GM21360 (cell line): Measurements from ENCODE around the gene NKAIN2.
"Not testable (repeated sequence)": the region's sequence is repeated elsewhere in the genome, so short reads cannot be mapped to it uniquely, and the experiment has no call there.

ENCODE experiments used
- ATAC-seq: cut with Tn5 transposase; IDR thresholded peaks from one replicate; pipeline ENCODE4 v1.9.1; 2021; ENCODE audit warnings: mild to moderate bottlenecking, moderate library complexity; ENCODE audit not compliant: unreplicated experiment

Gene NKAIN2

DNA sequence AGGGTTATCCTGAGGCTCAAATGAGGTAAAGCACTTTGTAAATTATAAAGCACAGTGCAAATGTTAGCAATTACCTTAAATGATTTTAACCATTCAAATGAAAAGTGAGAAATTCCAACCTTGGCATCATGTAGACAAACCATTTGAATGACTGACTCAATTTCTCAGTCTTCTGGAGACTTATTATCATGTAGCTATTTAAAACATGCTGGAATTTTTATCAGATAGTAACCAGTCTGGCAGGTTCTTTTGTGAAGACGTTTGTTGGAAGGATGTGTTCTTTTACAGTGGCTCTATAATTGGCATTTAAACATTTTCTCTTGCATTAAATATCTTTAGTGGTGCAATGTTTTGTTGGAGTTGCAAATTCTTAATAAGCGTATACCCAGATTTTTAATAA, 386.6 kb downstream of the NKAIN2 start:
- no peak for ATAC-seq

DNA sequence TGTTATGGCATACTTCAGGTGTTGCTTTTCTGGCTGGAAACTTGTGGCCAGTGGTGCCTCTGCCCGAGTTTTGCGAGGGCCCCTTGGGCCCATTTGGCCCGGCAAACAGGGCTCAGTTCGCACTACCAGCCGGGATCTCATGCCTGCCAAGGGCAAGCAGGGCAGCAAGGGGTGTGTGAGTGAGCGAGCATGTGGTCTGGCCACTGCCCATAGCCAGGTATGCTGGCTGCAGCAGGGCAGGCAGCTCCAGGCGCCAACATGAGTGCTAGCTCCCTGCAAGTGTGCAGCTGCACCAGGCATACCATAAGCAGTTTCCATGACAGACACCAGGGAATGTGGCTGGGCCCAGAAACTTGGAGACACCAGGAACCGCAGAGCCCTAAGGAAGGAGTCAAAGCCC, 389.5 kb downstream of the NKAIN2 start:
- no peak for ATAC-seq

DNA sequence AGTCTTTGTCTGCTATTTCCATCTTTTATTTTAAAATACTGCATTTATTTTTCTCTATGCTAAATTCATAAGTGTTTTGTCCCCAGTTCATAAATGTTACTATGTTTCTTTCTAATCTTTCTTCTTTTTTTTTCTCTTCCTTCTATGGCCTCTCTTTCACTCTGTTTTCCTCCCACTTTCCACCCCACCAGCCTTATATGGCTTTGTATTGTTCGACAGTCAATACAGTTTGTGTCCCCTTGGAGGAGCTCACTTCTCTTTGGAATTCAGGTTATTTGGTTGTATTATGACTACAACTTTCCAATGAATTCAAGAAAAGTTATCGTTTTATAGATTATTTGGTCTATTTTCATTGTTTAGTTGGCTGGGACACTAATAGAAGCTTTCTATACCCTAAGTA, 393.5 kb downstream of the NKAIN2 start:
- no peak for ATAC-seq

DNA sequence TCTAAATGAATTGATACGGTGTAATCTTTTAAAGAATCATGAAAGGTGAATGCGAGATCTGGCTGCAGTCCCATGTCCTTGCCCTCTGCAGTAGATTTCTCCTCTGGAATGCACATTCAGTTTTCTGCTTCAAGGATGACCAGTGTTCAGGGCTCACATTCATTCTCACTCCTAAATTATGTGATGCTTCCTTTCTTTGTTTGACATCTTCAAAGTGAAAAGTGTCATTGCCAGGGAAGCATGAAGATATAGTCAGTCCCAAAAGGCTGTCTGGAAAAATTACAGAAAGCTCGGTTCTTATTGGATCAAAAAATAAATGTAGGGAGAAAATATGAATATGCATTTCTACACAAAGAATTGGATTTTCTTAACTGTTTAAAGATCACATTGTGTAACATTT, 395.6 kb downstream of the NKAIN2 start:
- ATAC-seq, result no peak

DNA sequence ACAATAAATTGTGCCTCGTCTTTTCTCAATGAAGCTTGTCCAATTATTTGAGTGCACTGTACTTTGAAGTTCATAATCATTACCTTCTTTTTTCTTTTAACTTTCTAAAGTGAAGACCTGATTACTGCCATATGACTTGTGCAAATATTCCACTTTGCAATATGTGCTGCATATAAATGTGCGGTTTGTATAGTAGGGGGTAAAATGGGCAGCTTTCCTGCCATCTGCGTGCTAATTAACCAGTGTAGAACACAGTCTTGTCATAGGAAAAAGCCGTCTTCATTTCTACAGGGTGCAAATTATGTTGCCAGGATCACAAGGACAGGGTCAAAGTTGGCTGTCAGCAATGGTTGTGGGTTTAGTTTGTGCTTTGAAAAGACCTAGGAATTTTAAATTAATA, 397.0 kb downstream of the NKAIN2 start:
- ATAC-seq, result no peak

DNA sequence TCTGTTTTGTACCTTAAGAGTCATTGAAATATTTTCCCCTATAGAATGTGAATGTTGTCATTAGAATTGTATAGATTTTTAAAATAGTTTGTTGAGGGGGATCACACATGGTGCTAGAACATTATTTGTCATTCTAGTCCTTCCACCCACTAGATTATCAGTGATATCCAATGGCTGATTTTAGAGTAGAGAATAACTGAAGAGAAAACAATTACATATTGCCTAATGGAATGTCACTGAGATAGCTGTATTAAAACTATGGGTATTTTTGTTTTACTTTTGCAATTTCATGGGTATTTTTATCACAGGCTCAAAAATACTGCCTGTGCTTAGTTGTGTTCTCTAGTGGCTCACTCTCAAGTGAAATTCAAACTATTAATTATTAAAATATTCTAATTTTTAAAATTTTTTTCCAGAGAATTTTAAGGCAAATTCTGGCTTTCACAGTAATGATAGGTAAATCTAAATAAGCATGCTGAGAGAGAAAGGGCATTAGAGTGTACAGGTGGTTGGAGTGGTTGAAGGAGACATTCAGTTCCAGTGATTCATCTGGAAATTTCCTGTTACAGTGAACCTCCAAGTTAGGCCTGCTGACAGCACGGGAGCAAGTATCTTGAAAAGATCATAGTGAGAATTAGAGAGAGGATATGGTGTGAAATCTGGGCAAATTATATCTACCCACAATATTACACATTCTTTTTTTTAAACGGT, 399.6 kb downstream of the NKAIN2 start:
- no peak for ATAC-seq

DNA sequence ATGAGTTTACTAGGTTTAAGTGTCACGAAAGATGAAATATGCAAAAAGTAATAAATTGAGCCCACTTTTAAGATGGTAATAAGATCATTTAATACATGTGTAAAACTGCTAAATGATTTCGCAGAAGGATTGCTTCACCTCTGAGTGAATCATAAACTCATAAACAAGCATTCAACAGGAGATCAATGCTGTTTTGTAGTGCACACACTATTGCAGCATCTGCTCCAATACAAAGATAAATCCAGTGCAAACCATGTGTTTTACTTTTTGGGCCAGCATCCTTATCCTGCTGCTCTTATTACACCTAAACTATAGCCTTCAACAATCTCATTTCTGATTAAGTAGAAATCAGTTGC, 400.1 kb downstream of the NKAIN2 start:
- no peak for ATAC-seq

DNA sequence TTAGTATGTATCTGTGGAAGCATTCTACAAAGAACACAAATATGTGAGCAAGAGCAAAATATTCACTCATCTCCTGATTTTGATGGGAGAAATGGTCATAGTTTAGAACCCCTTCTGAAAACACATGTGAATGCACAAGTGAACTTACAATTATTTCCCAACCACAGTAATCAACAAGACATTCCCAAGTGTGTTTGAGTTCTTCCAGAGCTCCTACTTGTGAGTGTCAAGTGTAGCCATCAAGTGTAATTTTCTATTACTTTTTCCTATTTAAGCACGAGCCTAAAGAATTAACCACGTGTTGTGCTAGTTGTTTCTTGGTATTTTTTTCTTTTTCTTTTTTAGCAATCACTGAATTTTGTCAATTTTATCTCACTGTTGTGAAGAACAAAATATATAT, 402.3 kb downstream of the NKAIN2 start:
- no peak for ATAC-seq

DNA sequence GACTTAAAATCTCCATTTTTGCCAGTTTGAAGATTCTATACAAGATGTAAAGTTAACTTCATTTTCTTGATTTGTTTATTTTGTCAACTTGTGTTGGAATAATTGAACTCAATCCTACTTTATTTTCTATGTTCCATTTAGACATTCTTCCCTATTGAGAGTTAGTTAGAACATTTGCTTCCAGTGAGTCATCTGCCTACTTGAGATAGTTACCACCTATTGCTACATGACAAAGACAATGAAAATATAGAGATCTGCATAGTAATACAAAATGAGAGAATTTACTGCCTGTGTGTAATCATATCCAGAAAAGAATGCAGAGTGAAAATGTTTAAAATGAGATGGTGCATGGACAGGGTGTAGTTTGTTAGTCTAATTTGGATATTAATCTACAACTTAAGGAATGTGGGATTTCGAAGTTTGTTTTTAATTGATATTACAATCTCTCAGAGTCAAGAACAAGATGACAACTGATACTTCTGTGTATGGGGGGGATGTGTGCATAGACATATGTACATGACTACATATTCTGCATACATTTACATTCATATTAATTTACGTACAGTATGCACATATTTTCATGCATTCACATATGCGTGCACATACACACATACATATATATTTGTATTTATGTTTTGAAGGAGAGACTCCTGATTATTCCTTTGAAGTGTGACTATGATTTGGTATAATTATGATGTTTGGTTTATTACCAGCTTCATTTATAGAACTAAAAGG, 420.1 kb downstream of the NKAIN2 start:
- no peak for ATAC-seq

DNA sequence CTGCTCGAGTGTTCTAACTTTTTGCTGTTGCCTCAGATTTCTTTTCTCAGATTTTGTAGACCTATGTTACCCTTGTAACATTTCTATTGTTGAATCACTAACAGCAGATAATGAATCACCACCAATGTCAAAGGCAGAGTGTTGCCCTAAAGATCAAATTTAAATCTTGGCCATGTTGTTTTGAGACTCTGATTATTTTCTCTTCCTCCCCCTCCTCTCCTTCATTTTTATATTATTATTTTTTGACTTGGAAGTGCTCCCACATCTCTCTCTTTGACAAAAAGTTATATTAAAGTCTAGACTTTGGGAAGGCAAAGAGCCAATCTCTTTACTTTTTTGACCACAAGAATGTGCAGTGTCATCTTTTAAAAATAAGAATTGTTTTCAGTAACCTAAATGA, 422.7 kb downstream of the NKAIN2 start:
- ATAC-seq, result no peak

DNA sequence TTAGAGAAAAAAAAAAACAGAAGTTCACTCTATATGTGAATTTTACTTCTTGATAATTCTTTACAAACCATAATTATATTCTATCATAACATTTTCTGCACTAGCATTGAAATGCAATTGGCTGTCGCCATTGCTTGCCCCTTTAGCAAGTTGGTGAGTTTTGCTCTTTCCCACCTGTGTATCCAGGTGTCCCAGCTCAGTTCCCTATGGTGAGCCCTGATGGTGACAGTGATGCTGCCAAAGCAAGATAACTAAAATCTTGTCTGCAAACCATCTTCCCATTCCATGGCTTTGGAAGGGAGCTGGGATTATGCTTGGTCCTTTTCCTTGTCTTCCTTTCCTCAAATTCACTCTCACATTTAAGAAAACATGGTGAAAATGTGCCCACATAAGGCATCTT, 429.6 kb downstream of the NKAIN2 start:
- ATAC-seq, result no peak

DNA sequence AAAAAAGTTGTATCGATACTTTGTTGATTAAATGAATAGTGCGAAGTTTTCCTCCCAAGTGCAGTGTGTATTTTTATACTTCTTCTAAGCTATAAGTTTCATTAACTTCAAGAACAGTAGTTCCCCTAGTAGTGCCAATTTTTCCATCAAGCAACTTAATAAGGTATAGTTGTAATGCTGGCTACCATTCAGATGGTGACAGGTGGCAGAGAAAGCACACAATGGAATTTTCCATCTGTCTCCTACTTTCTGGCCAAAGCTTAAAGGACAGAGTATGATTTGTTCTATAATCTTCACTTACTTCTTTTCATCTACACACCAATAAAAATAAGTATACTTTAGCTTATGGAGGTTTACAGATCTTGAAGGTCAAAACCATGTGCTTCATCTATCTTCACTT, 431.1 kb downstream of the NKAIN2 start:
- no peak for ATAC-seq

DNA sequence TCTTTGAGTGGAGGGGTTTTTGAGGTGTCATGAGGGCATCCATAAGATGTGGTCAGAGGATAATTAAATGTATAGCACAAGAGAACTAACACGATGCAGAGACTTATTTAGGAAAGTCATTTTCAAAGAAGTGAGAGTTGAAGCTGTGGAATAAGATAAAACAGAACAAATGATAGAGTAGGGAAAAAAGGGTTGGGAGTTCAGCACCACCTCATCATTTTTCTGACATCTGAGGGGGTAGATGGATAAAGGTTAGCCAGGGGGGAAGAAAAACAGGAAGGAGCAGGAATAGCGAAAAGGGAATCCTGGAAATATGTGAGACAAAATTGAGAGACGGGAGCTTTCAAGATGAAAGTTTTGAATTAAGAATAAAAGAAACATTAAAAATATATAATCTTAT, 434.2 kb downstream of the NKAIN2 start:
- ATAC-seq, result no peak

DNA sequence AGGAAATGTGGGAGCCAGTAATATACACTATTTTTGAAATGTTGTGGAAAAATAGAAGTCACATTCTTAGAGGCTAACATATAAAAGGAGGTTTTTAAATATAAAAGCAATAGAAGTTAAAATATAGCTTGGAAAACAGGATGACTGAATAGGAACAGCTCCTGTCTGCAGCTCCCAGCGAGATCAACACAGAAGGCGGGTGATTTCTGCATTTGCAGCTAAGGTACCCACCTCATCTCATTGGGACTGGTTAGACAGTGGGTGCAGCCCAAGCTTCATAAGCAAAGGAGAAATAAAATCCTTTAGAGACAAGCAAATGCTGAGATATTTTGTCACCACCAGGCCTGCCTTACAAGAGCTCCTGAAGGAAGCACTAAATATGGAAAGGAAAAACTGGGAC, 434.7 kb downstream of the NKAIN2 start:
- not testable (repeated sequence) for ATAC-seq

DNA sequence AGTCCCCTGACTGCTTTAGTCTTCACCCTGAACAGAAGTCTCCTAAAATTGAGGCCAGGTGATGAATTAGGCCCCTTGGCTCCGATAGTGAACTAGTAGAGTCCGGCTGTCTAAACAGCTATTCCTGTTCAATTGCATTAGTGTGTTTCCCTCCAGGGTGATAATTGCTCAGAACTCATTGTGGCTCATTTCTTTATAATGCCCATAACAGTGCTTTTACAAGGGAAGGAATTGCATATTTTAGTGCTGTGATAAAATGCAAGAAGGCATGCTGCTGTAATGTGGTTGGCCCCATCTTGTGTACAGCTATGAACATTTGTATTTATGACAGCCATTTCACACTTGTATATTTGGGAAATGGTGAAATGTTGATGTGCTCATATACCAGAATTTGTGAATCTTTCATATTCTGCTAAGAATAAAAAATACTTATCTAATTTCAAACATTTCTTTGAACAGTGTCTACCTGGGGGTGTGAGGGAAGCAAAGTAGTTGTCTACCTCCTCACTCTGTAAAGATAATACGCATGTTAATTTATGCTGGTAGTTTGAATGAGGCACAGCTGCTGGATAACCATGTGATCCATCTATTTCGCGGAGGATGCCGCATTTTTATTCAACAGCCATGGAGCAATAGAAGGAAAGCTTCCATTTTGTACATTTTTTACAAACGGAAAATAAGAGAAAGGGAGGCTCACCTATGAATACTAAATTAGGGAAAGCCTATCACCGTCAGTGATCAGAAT, 451.4 kb downstream of the NKAIN2 start:
- ATAC-seq, result no peak

DNA sequence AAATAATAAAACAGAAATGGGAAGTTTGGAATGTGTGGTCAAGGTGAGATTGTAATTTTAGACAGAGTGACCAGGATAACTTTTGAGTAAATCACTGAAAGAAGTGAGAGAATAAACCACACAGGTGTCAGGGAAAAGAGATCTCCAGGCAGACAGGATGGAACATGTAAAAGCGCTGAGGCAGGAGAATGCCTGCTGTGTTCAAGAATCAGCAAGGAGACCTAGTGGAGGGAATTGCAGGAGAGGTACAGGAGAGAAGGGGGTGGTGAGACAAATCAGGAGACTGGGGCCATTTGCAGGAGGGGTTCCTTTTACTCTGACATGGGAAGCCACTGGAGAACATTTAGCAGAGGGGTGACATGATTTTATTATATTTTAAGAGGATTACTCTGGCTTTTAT, 456.7 kb downstream of the NKAIN2 start:
- no peak for ATAC-seq

DNA sequence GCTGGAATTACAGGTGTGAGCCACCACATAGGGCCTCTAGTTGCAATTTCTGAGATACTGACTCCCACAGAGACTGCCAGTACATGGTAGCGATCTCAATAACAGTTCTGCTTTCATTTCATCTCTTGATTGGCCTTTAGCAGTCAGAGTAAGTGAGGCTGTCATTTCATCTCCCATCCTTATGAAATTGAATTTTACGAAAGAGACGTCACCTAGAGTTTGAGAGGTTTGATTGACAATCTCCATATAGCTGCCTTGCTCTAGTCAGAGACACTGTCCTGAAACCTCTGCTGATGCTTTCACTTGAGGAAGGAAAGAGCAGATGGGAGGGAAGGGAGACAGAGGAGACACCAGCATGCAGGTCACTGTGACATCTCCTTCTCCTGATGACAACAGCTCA, 466.1 kb downstream of the NKAIN2 start:
- ATAC-seq, result no peak

DNA sequence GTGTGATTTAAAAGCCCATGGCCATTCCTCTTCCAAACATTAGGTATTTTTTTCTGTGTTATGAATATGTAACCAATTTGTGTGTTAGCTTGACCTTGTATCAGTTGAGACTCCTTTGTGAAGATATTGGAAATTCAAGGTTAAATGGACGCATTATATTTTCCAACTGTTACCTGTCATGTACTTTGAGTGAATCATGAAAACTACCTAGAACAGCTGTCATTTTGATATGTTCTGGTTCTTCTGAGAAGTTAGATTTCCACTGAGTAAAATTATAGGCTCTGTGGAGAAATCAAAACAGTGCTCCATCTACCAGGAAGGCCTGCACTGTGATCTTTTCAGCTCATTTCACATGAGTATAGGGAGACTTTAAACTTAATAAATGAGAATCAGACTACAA, 470.0 kb downstream of the NKAIN2 start:
- no peak for ATAC-seq

DNA sequence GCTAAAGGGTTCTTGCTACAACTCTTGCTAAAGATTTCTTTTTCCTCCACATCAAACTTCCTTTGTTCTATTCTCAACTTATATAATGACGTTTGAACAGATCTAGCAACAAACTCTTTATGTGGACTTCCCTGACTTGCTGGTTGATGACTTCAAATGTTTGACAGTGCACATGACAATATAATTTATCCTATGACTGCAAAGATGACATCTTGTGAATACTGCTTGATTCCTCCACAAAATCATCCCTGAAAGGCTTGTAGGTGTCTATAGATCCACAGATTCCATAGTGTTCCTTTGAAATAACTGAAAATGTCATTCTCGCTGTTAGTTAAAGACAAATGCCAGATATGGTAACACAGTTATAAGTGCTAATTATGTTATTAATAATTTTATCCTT, 478.9 kb downstream of the NKAIN2 start:
- ATAC-seq, result no peak

DNA sequence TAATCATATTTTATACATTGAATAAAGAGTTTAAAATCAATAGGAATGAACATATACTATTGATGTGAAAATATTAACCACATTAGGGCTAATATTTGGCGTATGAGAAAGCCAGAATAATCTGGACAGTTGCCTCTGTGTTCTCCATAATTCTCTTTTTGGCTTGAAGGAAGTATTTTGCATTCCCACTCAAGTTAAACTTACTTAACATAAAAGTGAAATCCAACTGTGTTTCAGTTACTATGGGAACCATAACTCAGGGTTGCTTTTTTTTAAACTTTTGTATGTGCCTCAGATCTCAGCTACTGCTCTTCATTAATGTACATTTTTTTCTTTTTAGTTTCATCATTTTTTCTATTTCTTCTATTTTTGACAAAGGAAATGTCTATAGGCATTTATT, 479.8 kb downstream of the NKAIN2 start:
- ATAC-seq, result no peak

DNA sequence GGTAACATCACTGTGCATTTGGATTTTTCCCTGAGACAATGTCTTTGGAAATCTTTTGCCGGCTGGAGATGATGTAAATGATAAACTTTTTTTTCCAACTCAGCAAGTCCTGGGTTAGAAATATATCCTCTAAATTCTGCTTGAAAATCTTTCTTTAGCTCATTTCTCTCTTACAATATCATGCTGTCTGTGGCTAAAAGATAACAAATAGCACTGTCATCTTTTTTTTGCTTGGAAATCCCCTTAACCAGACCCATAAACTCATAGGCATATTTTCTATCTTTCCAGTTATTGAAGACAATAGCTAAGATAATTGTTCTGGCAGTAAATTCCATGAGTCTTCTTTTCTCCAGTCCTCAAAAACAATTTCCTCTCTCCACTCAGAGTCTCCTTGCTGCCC, 481.5 kb downstream of the NKAIN2 start:
- ATAC-seq, result no peak

DNA sequence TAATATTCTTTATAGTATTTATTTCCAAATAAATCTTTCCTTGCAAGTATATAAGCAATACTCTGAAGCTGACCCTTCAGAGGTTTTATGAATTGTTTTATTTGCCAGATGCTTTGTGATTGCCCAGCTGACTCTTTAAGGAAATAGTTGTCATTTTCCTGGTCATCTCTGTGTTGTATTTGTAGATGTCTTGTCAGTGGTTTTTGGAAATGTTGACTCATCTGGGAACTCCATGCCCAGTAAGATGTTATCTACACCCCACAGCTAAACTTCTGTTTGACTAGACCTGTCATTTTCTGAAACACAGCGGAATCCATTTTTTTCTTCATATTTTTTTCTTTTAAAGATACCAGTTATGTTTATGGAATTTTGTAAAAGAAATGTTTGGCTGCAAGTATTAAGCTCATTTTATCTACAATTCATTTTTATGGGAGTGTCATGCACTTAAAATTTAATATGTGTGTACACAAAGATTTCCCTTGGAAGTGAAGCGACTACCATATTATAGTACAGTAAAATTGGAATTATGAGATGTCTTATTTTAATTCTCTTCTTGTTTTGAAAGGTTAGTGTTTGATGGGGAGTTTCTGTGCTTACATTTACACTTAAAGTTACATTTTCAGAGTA, 491.0 kb downstream of the NKAIN2 start:
- no peak for ATAC-seq
